HG02938 (cell line): ENCODE data around the gene CCNI2.
A peak's percentile ranks its signal among the peaks of the same experiment; 100 is the strongest.

ENCODE experiments used
- ATAC-seq: cut with Tn5 transposase; IDR thresholded peaks from one replicate; pipeline ENCODE4 v1.9.1; 2021; ENCODE audit warnings: mild to moderate bottlenecking, moderate library complexity; ENCODE audit not compliant: unreplicated experiment

Gene CCNI2, protein sequence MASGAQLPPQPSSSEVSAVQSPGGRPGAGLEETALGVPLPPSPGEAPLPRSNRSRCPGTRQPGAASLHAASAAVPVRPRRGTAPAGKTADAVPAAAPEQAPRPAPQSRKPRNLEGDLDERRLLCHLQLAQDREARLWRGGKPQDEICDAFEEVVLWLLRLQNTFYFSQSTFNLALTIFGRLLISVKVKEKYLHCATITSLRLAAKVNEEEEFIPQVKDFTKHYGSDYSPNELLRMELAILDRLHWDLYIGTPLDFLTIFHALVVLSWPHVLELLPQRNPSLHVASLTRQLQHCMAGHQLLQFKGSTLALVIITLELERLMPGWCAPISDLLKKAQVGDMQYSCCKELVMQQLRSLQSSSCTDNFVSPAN

DNA sequence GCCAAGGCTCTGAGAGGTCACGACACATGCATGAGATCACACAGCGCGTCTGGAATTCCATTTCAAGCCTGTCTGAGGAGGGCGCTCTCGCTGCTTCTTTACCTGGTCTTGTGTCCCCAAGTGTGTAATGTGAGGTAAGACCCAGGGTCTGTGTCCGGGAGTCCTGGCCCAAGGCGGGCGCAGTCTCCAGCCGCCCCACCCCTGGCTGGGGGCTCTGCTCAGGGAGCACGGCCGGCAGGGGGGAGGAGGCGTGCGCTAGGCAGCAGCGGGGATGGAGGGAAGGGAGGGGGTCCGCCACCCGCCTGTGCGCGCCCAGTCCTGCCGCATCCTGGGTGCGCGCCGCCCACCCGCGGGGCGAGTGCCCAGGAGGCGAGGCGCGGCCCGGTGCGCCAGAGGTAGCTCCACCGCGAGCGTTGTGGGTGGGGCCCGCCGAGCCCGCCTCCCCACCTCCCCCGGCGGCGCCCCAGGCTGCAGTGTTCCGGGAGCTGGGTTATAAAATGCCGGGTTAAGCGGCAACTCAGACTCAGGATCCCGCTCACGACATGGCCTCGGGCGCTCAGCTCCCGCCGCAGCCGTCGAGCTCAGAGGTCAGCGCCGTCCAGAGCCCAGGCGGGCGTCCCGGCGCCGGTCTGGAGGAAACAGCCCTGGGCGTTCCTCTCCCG lies at the start of gene CCNI2:
TSS of gene CCNI2 (plus strand) at position 473 of the 662 bp plus-strand sequence. CDS start at position 543, 70 bp downstream.
- ATAC-seq = no peak

DNA sequence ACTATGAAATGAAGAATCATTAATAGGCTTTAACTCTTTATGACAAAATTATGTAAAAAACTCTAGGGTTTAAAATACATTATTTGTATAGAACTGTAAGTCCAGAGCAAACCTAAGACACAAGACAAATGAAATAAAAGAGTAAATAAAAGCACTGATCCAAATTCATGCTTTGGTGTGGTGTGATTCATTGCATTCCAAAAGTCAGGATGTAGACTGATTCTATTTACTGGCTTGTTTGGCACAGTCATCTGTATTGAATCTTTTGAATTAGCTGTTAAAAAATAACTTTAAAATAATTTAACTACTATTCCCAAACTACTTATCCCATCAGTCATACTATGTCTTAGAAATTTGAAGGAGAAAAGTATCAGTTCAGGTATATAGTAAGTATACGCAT lies 42.4 kb upstream of the CCNI2 start:
- no peak for ATAC-seq

DNA sequence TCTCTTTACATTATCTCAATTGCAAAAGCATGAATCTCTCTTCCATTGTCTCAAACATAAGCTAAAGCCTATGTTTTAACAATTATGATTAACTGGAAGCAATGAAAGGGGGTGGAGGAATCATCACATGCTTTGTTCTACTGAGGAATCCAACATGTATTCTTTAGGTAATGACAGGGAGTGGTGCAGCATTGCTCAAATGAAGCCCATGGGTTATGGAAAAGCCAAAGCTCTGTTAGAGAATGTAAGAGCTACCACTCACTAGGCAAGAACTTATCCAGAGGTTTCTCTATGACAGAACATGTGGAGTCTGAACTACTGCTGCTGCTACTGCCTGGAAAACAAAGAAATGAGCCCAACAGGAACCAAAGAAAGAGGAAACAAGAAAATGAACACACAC lies 38.6 kb upstream of the CCNI2 start:
- no peak for ATAC-seq

DNA sequence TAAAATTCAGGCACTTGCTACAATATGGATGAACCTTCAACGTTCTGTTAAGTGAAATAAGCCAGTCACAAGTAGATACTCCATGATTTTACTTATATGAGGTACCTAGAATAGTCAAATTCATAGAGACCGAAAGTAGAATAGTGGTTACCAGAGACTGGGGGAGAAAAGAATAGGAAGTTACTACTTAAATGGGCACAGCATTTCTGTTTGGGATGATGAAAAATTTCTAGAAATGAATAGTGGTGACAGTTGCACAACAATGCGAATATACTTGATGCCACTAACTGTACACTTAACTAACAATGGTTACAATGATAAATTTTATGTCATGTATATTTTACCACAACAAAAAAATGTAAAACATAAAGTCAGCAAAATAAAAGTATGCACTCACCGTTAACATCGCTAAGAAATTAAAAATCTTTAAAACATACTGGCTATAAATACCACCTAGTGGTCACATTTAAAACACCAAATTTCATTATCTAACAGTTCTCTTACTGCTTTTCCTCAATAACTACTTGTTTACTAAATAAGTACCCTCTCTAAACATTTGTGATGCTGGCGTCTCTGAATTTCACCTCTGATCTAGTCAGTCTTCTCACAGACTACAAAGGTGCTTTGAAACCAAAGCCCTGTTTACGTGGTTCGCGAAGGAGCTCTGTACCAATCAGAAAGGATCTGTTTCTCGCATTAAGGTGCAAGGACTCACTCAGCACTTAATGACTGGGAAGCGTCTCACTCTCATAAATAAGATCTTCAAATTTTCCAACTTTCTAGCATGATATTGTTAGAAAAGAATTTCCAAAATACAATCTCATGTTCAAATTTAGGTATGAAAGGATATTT lies 32.5 kb upstream of the CCNI2 start:
- no peak for ATAC-seq

DNA sequence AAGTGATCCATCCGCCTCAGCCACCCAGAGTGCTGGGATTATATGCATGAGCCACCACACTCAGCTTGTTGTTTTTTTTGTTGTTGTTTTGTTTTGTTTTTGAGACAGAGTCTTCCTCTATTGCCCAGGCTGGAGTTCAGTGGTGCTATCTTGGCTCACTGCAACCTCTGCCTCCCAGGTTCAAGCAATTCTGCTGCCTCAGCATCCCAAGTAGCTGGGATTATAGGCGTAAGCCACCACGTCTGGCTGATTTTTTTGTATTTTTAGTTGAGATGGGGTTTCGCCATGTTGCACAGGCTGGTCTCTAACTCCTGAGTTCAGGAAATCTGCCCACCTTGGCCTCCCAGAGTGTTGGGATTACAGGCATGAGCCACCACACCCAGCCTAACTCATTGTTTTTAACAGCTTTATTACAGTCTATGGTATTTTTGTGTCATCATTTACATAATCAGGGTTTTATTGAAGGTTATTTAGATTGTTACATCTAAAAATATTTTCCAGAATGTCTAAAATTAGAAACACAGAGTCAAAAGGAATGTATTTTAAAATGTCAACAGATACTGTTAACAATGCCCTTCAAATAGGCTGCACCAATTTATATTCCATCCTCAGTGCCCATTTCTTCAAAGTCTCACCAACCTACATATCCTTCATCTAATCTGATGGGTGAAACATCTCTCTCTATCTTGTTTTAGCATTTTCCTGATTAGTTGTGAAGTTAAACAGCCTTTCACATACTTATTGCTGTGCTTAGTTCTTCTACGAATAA lies 28.5 kb upstream of the CCNI2 start:
- no peak for ATAC-seq

DNA sequence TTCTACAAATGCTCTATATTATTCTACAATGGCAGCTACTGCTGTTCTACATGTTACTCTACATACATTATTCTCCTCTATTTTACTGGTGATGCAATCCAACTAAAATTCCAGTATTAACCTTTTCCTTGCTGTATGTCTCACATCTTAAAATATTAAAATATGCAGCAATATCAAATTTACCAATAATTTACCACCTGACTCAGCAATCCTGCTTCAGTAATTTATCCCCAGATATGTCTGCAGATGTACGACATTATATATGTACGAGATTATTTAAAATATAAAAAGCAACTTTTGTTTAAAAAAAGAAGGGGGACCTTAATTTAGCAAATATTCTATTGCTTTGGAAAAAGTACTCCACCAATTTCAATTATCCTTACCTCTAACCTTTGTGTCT lies 21.5 kb upstream of the CCNI2 start:
- no peak for ATAC-seq

DNA sequence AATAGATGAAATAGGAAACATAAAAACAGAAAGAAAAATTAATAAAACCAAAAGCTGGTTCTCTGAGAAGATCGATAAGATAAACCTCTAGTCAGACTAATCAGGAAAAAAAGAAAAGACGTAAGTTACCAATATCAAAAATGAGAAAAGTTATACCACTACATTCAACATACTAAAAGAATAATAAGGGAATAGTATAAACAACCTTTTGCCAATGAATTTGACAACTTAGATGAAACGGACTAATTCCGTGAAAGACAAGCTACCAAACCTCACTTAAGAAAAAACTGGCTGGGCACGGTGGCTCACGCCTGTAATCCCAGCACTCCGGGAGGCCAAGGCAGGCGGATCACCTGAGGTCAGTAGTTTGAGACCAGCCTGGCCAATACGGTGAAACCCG lies 17.3 kb upstream of the CCNI2 start:
- ATAC-seq = no peak

DNA sequence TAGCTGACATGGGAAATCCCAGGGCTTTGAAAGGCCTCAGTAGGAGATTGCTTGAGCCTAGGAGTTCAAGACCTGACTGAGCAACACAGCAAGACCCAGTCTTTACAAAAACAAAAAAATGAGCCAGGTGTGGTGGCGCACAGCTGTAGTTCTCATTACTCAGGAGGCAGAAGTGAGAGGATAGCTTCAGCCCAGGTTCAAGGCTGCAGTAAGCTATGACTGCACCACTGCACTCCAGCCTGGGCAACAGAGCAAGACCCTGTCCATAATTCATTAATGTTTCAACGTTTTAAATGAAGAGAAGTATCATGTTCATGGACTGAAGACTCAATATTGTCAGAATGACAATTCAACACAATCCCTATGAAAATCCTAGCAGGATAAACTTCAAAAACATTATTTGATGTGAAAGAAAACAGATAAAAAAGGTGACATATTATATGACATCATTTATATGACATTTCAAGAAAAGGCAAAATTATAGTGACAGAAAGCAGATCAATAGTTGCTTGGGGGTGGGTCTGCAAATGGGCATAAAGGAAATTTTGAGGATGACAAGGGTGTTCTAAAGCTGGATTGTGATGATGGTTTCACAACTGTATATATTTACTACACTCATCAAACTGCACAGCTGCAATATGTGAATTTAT lies 13.6 kb upstream of the CCNI2 start:
- no peak for ATAC-seq

DNA sequence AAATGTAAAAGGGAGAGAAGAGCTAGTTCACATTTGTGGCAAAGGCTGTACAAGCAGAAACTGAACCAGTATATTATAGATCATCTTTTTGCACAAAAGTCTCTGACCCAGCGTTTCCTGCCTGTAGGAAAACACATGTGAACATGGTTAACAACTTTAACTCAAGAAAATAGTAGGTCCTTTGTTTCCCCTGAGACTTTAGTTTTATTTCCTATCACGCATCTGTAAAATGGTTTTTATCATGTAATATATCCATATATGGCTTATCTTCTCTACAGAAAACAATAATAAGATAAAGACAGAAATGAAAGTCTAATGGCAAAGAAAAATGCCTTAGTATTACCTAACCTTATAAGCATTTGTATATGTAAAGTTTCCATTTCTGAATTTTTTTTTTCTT lies 12.5 kb upstream of the CCNI2 start:
- ATAC-seq = no peak

DNA sequence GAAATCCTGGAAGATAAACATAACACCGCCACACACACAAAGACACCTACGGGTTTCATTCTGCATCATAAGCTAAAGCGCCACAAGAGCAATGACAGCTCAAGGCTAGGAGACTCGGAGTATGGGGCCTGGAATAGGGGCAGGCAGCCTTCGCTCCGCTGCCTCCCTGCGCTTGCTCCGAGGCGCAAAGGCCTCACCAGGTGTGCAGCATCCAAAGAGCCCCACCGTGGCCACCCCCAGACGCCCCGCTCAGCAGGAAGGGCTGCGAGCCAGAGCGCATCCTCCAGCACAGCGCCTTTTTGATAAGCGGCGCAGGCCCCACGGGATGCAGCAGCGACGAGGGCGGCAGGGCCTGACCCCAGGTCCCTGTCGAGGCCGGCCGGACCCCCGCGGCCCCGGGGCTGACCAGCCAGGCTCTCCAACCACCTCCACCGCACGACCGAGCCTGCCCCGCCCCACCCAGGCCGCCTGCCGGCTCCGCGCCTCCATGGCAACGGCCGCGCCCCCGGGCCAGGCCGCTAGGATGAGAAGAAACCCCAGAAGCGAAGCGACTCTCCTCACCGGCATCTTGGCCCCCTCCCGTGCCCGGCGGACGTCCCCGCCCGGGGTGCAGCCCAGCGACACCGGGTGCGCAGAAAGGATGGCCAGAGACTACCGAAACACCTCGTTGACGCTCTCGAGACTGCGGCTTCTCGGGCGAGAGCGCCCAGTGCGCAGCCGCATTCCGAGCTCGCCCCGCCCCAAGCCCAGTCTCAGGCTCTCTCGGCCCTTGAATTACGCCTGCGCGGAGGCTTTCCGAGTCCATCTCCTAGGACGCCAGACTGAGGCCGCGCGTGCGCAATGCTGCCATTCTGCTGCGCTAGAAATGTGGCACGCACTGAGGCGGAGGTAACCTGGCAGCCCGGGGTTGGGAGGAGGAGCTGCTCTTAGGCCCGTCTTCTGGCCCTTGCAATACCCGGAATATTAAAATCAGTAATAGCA lies 10.1 kb upstream of the CCNI2 start, which contains the start of gene KIF3A:
TSS of gene KIF3A (minus strand) at position 694 of the 981 bp plus-strand sequence. CDS start at position 567, 127 bp downstream.
- ATAC-seq = peak; percentile 80

DNA sequence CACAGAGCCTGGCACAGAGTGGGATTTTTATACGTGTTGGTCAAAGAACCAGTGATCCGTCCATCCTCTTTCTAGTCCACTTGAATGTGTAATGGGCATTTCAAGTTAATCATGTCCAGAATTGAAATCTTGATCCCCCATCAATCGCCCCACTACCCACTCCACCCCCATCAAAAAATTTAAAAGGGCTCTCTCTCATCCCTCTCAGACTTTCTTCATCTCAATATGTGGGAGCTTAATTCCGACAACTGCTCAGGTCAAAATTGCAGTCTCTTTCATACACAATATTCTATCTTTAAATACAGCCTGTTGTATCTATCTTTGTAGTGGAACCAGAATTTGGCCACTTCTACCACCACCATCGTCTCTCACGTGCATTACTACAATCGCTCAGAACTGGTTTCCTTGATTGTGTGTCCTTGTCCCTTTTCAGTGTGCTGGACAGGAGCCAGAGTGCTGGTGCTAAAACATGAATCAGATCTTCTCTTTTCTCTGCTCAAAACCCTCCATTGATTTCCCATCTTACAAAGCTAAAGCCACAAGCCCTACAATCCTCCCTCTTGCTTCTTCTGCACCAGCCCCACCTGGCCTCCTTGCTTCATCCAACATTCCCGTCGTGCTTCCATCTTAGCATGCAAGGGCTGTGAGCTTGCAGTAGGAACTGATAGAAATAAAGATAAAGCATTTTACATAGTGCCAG lies 9.1 kb upstream of the CCNI2 start:
- no peak for ATAC-seq

DNA sequence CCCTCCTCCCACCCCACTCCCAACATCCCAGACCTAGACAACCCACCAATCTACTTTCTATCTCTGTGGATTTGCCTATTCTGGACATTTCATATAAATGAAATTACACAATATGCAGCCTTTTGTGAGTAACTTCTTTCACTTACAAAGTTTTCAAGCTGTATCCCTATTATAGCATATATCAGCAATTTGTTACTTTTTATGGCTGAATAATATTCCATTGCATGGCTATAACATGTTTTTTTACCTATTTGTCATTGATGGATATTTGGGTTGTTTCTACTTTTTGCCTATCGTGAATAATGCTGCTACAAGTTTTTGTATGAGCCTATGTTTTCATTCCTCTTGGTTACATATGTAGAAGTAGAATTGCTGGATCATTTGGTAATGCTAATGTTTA lies 8.0 kb upstream of the CCNI2 start:
- no peak for ATAC-seq

DNA sequence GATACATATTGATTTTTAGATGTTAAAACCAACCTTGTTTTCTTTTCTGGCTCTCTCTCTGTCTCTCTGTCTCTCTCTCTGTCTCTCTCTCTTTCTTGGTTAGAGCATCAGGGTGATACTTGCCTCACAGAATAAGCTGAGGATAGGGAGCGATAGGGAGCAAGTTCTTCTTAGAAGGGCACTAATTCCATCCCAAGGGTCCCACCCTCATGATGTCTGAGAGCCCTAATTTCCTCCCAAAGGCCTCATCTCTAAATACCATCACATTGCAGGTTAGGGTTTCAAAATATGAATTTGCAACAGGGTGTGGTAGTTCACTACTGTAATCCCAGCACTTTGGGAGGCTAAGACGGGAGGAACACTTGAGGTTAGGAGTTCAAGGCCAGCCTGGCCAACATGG lies 5.1 kb upstream of the CCNI2 start:
- ATAC-seq = no peak

DNA sequence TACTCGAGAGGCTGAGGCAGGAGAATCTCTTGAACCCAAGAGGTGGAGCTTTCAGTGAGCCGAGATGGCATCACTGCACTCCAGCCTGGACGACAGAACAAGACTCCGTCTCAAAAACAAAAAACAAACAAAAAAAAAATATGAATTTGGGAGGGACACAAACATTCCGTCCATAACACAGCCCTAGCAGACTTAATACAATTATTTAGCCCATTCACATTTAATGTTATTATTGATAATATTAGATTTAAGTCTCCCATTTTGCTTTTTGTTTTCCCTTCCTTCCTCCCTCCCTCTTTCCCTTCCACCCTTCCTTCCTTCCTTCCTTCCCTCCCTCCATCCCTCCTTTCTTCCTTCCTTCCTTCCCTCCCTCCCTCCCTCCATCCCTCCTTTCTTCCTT lies 4.6 kb upstream of the CCNI2 start:
- no peak for ATAC-seq

DNA sequence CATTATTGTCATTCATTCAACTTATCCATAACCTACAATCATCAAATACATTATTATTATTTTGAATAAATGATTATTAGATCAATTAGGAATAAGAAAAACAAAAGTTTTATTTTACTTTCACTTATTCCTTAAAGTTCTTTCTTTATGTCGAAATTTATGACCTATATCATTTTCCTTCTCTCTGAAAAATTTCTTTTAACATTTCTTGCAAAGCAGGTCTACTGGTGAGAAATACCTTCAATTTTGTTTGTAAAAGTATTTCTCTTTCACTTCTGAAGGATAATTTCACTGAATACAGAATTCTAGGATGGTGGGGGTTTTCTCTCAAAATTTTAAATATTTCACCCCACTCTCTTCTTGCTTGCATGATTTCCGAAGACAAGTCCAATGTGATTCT lies 2.6 kb upstream of the CCNI2 start:
- no peak for ATAC-seq

DNA sequence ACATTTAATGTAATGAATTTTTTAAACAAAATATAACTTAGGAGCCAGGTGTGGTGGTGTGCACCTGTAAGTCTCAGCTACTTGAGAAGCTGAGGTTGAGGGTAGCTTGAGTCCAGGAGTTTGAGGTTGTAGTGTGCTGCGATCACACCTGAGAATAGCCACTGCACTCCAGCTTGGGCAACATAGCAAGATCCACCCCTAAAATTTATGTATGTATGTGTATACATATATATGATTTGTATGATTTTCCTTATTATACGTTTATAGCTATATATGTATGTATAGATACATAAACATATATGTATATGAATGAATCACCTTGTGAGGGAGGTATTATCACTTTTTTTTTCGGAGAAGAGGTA lies 653 bp upstream of the CCNI2 start:
- ATAC-seq = no peak

DNA sequence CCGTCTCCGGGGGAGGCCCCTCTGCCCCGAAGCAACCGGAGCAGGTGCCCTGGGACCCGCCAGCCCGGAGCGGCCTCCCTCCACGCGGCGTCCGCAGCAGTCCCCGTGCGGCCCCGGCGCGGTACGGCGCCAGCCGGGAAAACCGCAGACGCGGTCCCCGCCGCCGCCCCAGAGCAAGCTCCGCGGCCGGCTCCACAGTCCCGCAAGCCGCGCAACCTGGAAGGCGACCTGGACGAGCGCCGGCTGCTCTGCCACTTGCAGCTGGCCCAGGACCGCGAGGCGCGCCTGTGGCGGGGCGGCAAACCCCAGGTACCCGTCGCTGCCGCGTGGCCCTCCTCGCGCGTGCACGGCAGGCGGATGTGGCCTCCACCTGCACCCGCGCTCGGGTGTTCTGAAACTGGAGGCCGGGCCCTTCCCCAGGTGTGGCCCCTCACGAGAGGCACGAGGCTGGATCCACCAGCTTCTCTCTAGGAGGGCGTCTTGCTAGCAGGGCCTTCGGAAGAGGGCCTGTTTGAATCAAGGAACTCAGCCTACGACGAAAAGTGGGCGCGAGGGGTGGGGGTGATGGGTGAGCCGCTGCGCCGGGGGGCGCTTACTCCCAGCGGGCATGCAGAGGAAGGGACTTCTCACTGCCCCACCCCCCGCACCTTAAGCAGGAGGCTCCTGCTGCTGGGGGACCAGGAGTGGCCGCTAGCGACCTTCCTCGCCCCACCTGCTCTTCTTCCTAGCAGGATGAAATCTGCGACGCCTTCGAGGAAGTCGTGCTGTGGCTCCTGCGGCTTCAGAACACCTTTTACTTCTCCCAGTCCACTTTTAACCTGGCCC lies 602 bp downstream of the CCNI2 start:
- no peak for ATAC-seq

DNA sequence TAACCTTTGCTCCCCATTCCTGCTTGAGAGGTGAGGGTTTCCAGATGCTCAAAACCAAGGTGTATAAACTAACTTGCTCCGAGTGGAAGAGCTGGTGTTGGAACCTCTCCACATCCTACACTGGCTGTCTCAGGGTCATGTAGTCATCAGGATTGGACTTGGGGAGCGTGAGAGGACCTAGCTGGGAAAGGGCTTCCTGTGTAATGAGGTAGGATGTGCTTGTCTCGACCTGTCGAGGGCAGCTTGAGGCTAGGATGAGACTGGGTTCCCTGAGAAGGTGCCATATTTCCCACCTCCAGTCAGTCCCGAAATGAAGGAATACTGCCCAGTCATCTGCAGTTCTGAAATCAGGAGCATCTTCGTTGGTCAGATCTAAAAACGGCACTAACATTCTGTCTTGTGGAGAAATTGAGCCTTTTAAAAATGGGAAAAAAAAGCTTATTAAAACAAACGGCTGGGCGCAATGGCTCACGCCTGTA lies 1.3 kb downstream of the CCNI2 start:
- no peak for ATAC-seq
